Measurements from ENCODE around the gene JMJD8. TPM values are rescaled to one million over a fixed set of nuclear protein-coding genes. Genes with fewer than 3 reads are reported as not detected.

The JMJD8 gene
- total RNA-seq, 4 donors from 2014 or later: 72.8 to 156 (median 124) TPM

- H3K9me3 ChIP-seq: no peaks in the 10 kb centered on the region
- peak overlapping the region; percentile 14 to 74 (median 42) for H3K4me3 ChIP-seq (replicated peaks in 1 of 3)
- intact Hi-C loops (cut with DNase I): no loop called here
- TF ChIP-seq CTCF (IDR thresholded peaks at IDR 0.05): no peak
- TF ChIP-seq POLR2A (IDR thresholded peaks at IDR 0.05): no peak
- H3K36me3 ChIP-seq: peaks cover 12 to 14% of the 10 kb centered on the region in 2 donors
- DNase-seq: peak; percentile 41 to 44
- peaks cover 30 to 49% of the 10 kb centered on the region in 2 donors for H3K4me1 ChIP-seq
- H3K27me3 ChIP-seq: no peaks in the 10 kb centered on the region
- 70 to 78% methylated on average over 17 to 30 of the region's 44 CpGs for WGBS, 2 donors
- H3K27ac ChIP-seq: peak overlapping the region in 2 of 3 donors; percentile 58 to 87
Observed at GRCh38 chr16:680967-681745, 3.0 kb downstream of the JMJD8 start.

- Histone ChIP-seq H3K27ac (peak overlapping the region in 2 of 3 donors; percentile 58 to 87), H3K9me3 (no peaks in the 10 kb centered on the region), H3K4me3 (replicated peaks in 1 of 3) (peak overlapping the region; percentile 14 to 74 (median 42)), H3K36me3 (peaks cover 12 to 14% of the 10 kb centered on the region in 2 donors), H3K4me1 (peaks cover 30 to 52% of the 10 kb centered on the region in 2 donors), H3K27me3 (no peaks in the 10 kb centered on the region)
- WGBS, 2 donors: 0% methylated on average over 2 to 28 of the region's 38 CpGs
- DNase-seq: no peak
- intact Hi-C loops (cut with DNase I): no loop called here
- TF ChIP-seq CTCF (IDR thresholded peaks at IDR 0.05) (no peak), POLR2A (IDR thresholded peaks at IDR 0.05) (no peak)
Observed at GRCh38 chr16:680625-680945, 3.5 kb downstream of the JMJD8 start.

GRCh38 chr16:679814-680624 lies 4.1 kb downstream of the JMJD8 start, which contains the start of gene STUB1:
Gene STUB1 (plus strand): TSS chr16:680410. CDS start chr16:680526, 116 bp downstream.
- Histone ChIP-seq H3K4me1 (peaks cover 33 to 52% of the 10 kb centered on the region in 2 donors), H3K27ac (peak within 1 kb of the TSS; percentile 85 to 87 (median 87)), H3K27me3 (no peaks in the 10 kb centered on the region), H3K36me3 (peaks cover 12 to 14% of the 10 kb centered on the region in 2 donors), H3K9me3 (no peaks in the 10 kb centered on the region), H3K4me3 (replicated peaks in 1 of 3) (peak within 1 kb of the TSS; percentile 42 to 74 (median 72))
- DNase-seq: peak; percentile 81 to 82
- intact Hi-C loops (cut with DNase I): no loop called here
- WGBS, 2 donors: 0% methylated on average over 3 of the region's 91 CpGs; no CpG with 5 or more reads in 1 of the 2 donors
- TF ChIP-seq POLR2A (IDR thresholded peaks at IDR 0.05) (peak; percentile 6 to 83), CTCF (IDR thresholded peaks at IDR 0.05) (peak in 1 of 6 experiments; percentile 2)

GRCh38 chr16:678858-679813 lies 5.0 kb downstream of the JMJD8 start:
- Histone ChIP-seq H3K27ac (peak overlapping the region; percentile 46 to 87 (median 81)), H3K4me1 (peaks cover 28 to 50% of the 10 kb centered on the region in 2 donors), H3K4me3 (replicated peaks in 1 of 3) (peak overlapping the region in 2 of 3 donors; percentile 72 to 74), H3K9me3 (no peaks in the 10 kb centered on the region), H3K36me3 (peaks cover 12 to 14% of the 10 kb centered on the region in 2 donors), H3K27me3 (no peaks in the 10 kb centered on the region)
- DNase-seq: peak; percentile 79 to 80
- intact Hi-C loops (cut with DNase I): no loop called here
- 27 to 42% methylated on average over 12 to 13 of the region's 52 CpGs for WGBS, 2 donors
- TF ChIP-seq POLR2A (IDR thresholded peaks at IDR 0.05) (peak in 1 of 2 donors; percentile 18), CTCF (IDR thresholded peaks at IDR 0.05) (no peak)

Data from thyroid gland (tissue), 4 donors.